Activated CD4-positive, alpha-beta memory T cell treated with anti-CD3 and anti-CD28 coated beads for 36 hours (primary cell): ENCODE data around the gene PRKAB2. TPM values are rescaled to one million over a fixed set of nuclear protein-coding genes. Genes with fewer than 3 reads are reported as not detected.
A peak's percentile ranks its signal among the peaks of the same experiment; 100 is the strongest.
"Not testable (repeated sequence)": the region's sequence is repeated elsewhere in the genome, so short reads cannot be mapped to it uniquely, and the experiment has no call there.

Experiments
- CTCF ChIA-PET: fragments of 350-600 bp; sonication (Branson Sonifier 250); formaldehyde crosslinking; loops from one replicate; lab custom pipeline; 2021; ENCODE audit warnings: antibody characterized with exemption, inconsistent platforms; lab: Charles Lee
- POLR2A ChIA-PET: fragments of 350-600 bp; sonication (Branson Sonifier 250); formaldehyde crosslinking; loops from one replicate; lab custom pipeline; 2021; ENCODE audit warnings: antibody characterized with exemption; lab: Charles Lee
- DNase-seq: peaks from one replicate; pipeline ENCODE4 v3.0.0-alpha.2; 2020
- H3K27ac Mint-ChIP-seq: one replicate; pipeline ENCODE4 v1.8.0; 2021; ENCODE audit warnings: mixed read lengths
- H3K27me3 Mint-ChIP-seq: one replicate; pipeline ENCODE4 v1.8.0; 2021; ENCODE audit warnings: mixed read lengths
- H3K36me3 Mint-ChIP-seq: one replicate; pipeline ENCODE4 v1.8.0; 2021; ENCODE audit warnings: mixed read lengths
- H3K4me1 Mint-ChIP-seq: one replicate; pipeline ENCODE4 v1.8.0; 2021; ENCODE audit warnings: low read depth, mixed read lengths
- H3K4me3 Mint-ChIP-seq: one replicate; pipeline ENCODE4 v1.8.0; 2021; ENCODE audit warnings: mild to moderate bottlenecking, mixed read lengths
- H3K9me3 Mint-ChIP-seq: one replicate; pipeline ENCODE4 v1.8.0; 2021; ENCODE audit warnings: mixed read lengths
- intact Hi-C: fragments of 100-400 bp; cut with micrococcal nuclease; formaldehyde crosslinking; loops from one replicate; pipeline ENCODE4 v1.15.1; 2023
- total RNA-seq, 2 experiments: library from RNA; stranded (reverse); gene quantifications; one replicate each; pipeline ENCODE4 v1.2.3, GENCODE V29; 2021

The PRKAB2 gene
- total RNA-seq, 2 experiments from 2014 or later = 7.0 to 7.4 TPM

DNA sequence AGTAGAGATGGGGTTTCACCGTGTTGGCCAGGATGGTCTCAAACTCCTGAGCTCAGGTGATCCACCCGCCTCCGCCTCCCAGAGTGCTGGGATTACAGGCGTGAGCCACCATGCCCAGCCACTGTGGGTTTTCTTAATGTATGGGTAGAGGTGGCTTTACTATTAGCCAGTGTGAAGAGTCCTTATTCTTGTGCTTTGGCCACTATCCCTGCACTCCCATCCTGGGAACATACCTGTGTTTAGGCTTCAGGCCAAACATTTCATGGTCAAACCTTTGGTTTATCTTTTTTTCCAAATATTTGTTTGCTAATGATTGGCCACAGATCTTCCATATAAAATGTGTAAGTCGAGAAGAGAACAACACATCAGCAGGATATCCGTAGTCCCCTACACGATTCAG is 36.3 kb upstream of the PRKAB2 start:
- CTCF ChIA-PET = no interaction called here
- Mint-ChIP-seq H3K27me3 (no peaks in the 10 kb centered on the region), H3K36me3 (peaks cover 2% of the 10 kb centered on the region), H3K4me1 (no peaks in the 10 kb centered on the region), H3K4me3 (no peak overlapping the region), H3K27ac (no peak overlapping the region), H3K9me3 (no peaks in the 10 kb centered on the region)
- intact Hi-C loops = no loop called here
- POLR2A ChIA-PET = no interaction called here
- no peak for DNase-seq

DNA sequence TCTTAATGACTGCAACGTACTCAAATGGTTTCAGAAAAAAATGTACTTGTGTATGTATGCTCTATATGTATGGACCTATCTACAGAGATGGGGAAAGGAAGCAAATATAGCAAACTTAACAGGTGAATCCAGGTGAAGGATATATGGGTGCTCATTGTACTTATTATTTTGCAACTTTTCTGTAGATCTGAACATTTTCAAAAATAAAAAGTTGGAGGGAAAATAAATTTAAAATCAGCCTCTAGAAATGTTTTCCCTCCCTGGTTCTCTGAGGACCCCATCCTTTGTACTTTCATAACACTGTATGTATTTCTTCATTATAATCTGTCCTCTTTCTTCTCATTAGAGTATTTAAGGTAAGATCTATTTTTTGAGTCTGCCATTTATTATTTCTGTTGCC is 34.9 kb upstream of the PRKAB2 start:
- Mint-ChIP-seq H3K36me3 (peaks cover 2% of the 10 kb centered on the region), H3K9me3 (no peaks in the 10 kb centered on the region), H3K4me3 (no peak overlapping the region), H3K27ac (no peak overlapping the region), H3K27me3 (no peaks in the 10 kb centered on the region), H3K4me1 (no peaks in the 10 kb centered on the region)
- no peak for DNase-seq
- intact Hi-C loops = no loop called here
- ChIA-PET POLR2A (no interaction called here), CTCF (no interaction called here)

DNA sequence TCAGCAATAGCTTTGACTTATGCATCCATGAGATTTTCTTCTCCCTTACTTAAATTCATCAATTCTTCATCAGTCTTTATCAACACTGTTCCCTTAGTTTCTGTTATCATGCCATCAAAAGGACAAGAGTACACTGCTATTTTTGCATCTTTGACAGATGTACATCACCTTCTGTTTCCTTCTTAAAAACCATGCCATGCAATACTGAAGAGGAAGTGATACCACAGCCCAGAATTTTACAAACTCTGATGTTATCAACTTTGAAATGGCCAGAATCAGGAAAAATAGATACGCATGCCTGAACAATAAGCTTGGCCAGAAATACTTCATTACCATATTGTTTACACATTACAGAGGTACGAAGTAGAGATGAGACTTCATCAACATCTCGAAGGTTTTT is 31.8 kb upstream of the PRKAB2 start:
- Mint-ChIP-seq H3K4me3 (no peak overlapping the region), H3K27me3 (no peaks in the 10 kb centered on the region), H3K36me3 (peaks cover 2% of the 10 kb centered on the region), H3K27ac (no peak overlapping the region), H3K9me3 (no peaks in the 10 kb centered on the region), H3K4me1 (peaks cover 4% of the 10 kb centered on the region)
- no peak for DNase-seq
- intact Hi-C loops = no loop called here
- ChIA-PET CTCF (no interaction called here), POLR2A (no interaction called here)

DNA sequence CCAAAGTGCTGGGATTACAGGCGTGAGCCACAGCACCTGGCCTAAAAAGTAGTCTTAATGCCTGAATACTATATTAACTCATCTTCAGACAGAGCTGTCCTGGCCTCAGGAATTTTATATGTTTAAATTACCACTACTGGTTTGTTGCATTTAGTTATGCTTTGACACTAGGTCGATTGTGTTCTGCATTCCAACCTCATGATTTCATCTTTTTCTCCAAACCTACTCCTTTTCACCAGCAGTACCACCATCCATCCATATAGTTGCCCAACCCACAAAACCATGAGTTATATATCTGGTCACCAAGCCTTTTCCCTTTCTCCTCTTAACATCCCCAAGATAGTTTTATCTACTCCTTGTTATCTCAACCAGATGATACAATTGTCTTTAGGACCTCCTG is 30.3 kb upstream of the PRKAB2 start:
- ChIA-PET CTCF (no interaction called here), POLR2A (no interaction called here)
- Mint-ChIP-seq H3K27ac (no peak overlapping the region), H3K4me1 (peaks cover 8% of the 10 kb centered on the region), H3K27me3 (no peaks in the 10 kb centered on the region), H3K9me3 (no peaks in the 10 kb centered on the region), H3K4me3 (no peak overlapping the region), H3K36me3 (peaks cover 2% of the 10 kb centered on the region)
- DNase-seq = no peak
- intact Hi-C loops = no loop called here

DNA sequence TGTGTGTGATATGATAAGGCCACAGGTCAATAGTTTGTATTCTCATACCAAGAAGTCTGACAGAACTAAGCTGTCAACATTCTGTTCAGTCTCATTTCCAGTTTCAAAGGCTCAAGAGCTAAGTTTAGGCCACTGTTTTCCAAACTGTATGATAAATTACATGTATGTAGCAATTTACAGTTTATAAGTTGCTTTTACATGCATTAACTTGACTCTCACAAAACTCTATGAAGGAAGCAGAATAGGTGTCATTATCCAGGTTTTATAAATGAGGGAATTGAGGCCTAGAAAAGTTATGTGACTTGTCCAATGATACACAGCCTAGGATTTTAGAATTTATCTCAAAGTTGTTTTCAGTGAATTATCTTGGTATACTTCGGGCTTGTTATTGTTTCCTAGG is 29.5 kb upstream of the PRKAB2 start:
- H3K36me3 Mint-ChIP-seq = peaks cover 2% of the 10 kb centered on the region
- no peaks in the 10 kb centered on the region for H3K9me3 Mint-ChIP-seq
- no peak overlapping the region for H3K27ac Mint-ChIP-seq
- no peak for DNase-seq
- peaks cover 8% of the 10 kb centered on the region for H3K4me1 Mint-ChIP-seq
- ChIA-PET POLR2A (no interaction called here), CTCF (no interaction called here)
- intact Hi-C loops = no loop called here
- H3K4me3 Mint-ChIP-seq = no peak overlapping the region
- H3K27me3 Mint-ChIP-seq = no peaks in the 10 kb centered on the region

DNA sequence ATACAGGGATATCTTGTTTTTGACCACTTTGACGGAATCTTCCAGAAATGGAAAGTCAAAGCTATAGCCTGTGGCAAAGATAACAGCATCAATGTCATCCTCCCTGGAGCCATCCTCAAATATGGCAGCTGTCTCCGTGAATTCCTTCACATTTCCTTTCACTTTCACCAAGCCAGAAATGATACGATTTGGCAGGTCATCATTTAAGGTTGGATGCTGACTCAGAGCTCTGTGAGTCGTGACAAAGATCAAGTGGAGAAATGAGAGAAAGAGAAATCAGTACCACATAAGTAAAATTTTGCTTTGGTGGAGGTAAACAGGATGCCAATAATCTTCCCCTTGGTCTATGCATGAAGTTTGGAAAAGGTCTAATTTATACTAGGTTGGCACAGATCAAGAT is 29.0 kb upstream of the PRKAB2 start:
- no peak overlapping the region for H3K27ac Mint-ChIP-seq
- CTCF ChIA-PET = no interaction called here
- H3K4me3 Mint-ChIP-seq = no peak overlapping the region
- peaks cover 2% of the 10 kb centered on the region for H3K36me3 Mint-ChIP-seq
- intact Hi-C loops = no loop called here
- no peaks in the 10 kb centered on the region for H3K27me3 Mint-ChIP-seq
- no peaks in the 10 kb centered on the region for H3K9me3 Mint-ChIP-seq
- POLR2A ChIA-PET = no interaction called here
- DNase-seq = no peak
- peaks cover 8% of the 10 kb centered on the region for H3K4me1 Mint-ChIP-seq

DNA sequence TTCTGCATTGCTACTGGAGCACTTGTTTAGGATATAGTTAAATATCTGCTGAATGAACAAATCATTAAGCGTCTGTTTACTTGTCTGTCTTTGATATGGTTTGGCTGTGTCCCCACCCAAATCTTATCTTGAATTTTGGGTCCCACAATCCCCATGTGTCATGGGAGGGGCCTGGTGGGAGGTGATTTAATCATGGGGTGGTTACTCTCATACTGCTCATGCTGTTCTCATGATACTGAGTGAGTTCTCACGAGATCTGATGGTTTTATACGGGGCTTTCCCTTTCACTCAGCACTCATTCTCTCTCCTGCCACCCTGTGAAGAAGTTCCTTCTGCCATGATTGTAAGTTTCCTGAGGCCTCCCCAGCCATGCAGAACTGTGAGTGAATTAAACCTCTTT is 25.1 kb upstream of the PRKAB2 start:
- H3K4me1 Mint-ChIP-seq, H3K36me3 Mint-ChIP-seq, DNase-seq, POLR2A ChIA-PET, H3K27me3 Mint-ChIP-seq, H3K27ac Mint-ChIP-seq, H3K9me3 Mint-ChIP-seq, H3K4me3 Mint-ChIP-seq, intact Hi-C loops: not testable (repeated sequence)
- CTCF ChIA-PET = interaction anchor here (1.7 kb wide), 1 partner anchor 45 kb away, joined by 5 read pairs; the partner anchor contains the start of gene CHD1L

DNA sequence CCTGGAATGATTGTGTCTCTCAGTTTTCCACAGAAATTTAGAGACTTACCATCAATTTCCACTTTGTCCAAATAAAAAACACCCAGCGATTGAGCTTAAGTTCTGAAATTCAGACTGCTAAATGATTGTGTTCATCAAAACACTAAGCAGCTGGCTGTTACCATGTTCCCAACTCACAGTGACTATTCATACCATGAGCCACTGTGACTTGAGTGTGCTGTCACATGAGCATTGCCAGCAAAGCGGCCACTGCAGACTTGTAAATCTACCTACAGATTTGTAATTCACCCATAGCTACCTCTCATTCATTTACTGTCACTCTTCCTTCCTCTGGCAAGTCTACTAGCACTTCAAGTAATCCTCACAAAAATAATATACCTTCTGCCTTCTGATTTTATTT is 17.2 kb upstream of the PRKAB2 start:
- no peak for DNase-seq
- no peaks in the 10 kb centered on the region for H3K27me3 Mint-ChIP-seq
- H3K4me1 Mint-ChIP-seq = no peaks in the 10 kb centered on the region
- H3K9me3 Mint-ChIP-seq = no peaks in the 10 kb centered on the region
- peaks cover 4% of the 10 kb centered on the region for H3K36me3 Mint-ChIP-seq
- H3K4me3 Mint-ChIP-seq = no peak overlapping the region
- H3K27ac Mint-ChIP-seq = no peak overlapping the region
- intact Hi-C loops = no loop called here
- ChIA-PET POLR2A (no interaction called here), CTCF (no interaction called here)

DNA sequence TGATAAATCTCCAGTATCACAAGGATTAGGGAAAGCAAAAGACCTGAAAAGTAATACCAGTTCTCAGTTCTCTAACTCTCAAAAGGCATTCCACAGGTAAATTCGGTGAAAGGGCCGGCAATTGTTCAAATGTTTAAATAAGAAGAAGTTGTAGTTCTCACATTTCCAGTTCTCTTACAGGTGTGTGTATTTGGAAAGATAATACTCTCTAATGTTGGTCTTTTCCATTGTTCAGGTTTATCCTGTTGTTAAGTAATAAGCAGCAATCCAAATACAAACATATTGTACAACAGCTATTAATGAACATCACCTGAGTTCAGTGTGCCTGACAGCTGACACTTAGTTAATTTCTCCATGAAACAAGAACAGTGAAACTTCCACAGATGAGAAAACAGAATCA is 13.2 kb upstream of the PRKAB2 start:
- no peak for DNase-seq
- Mint-ChIP-seq H3K9me3 (no peaks in the 10 kb centered on the region), H3K36me3 (no peaks in the 10 kb centered on the region), H3K27ac (no peak overlapping the region), H3K4me3 (no peak overlapping the region), H3K27me3 (no peaks in the 10 kb centered on the region), H3K4me1 (no peaks in the 10 kb centered on the region)
- ChIA-PET CTCF (no interaction called here), POLR2A (no interaction called here)
- intact Hi-C loops = no loop called here

DNA sequence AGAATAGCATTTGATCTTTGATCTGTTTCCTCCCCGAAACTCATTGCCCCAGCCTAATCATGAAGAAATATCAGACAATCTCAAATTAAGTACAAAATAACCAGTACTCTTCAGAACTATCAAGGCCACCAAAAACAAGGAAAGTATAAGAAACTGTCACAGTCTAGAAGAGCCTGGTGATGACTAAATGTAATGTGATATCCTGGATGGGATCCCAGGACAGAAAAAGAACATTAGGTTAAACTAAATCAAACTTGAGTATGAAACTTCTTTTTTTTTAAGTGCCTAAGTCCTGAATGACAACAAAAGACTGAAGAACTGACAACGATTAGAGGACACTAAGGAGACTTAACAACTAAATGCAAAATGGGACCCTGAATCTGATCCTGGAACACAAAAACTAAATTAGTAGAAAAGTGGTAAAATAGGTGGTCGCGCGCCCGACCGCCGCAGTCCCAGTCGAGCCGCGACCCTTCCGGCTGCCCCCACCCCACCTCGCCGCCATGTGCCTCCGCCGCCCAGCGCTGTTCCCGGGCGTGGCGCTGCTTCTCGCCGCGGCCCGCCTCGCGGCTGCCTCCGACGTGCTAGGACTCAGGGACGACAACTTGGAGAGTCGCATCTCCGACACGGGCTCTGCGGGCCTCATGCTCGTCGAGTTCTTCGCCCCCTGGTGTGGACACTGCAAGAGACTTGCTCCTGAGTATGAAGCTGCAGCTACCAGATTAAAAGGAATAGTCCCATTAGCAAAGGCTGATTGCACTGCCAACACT is 5.5 kb upstream of the PRKAB2 start:
- CTCF ChIA-PET = no interaction called here
- intact Hi-C loops = no loop called here

DNA sequence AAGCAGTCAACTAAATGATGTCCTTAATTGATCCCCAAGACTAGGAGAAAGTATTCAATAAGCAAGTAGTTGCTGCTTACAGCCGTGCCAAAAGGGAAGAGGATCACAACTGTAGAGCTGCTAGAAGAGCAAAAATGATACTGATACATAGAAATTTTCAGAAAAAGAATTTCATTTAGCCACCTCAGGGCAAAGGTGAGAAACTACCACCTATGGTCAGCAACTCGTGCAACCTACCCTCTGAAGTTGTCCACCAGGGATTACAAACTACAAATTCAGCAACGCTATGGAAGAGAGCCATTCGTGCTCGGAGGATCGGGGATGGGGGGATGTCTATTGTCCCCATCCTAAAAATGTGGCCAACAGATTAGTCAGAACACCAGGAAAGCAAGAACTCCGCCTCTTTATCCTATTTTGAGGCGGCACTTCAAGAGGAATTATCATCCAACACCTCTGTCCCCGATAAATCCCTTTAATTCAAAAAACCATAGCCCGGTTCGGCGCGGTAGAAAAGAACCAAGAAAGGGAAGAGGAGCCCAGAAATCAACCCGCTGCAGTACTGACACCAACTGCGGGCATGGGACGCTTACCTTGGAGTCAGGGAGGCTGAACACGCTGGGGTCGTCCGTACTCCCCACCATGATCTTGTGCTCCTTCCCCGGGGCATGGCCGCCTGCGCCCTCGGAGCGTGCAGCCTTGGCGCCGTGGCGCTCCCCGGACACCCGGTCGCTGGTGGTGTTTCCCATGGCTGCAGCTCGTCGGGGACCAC is 687 bp downstream of the PRKAB2 start:
- DNase-seq = peak; percentile 9
- peak overlapping the region; percentile 99 for H3K4me3 Mint-ChIP-seq
- no peaks in the 10 kb centered on the region for H3K9me3 Mint-ChIP-seq
- intact Hi-C loops = loop anchor here (1.0 to 5.0 kb wide), 3 partner anchors 56 to 87 kb away; partner anchors contain the start of genes CHD1L and FMO5
- ChIA-PET POLR2A (interaction anchor here (1.0 to 3.2 kb wide), 3 partner anchors 71 to 126 kb away, joined by 3 to 33 read pairs (median 15); partner anchors contain the start of gene CHD1L), CTCF (interaction anchor here (0.6 to 5.8 kb wide), 5 partner anchors 9 to 104 kb away, joined by 3 to 69 read pairs (median 3); partner anchors contain the start of gene CHD1L)
- H3K27ac Mint-ChIP-seq = peak overlapping the region; percentile 67
- peaks cover 16% of the 10 kb centered on the region for H3K36me3 Mint-ChIP-seq
- no peaks in the 10 kb centered on the region for H3K27me3 Mint-ChIP-seq
- peaks cover 35% of the 10 kb centered on the region for H3K4me1 Mint-ChIP-seq

More for the DNA sequence above, 5.5 kb upstream of the PRKAB2 start:
- no peak for DNase-seq
- peaks cover 19% of the 10 kb centered on the region for H3K4me1 Mint-ChIP-seq
- H3K27ac Mint-ChIP-seq = no peak overlapping the region
- peaks cover 15% of the 10 kb centered on the region for H3K9me3 Mint-ChIP-seq
- POLR2A ChIA-PET = no interaction called here
- no peaks in the 10 kb centered on the region for H3K27me3 Mint-ChIP-seq
- peaks cover 21% of the 10 kb centered on the region for H3K36me3 Mint-ChIP-seq
- peak overlapping the region; percentile 0 for H3K4me3 Mint-ChIP-seq
